Fibroblast of villous mesenchyme (primary cell): ENCODE results near the gene ACAD11. TPM values are rescaled to one million over a fixed set of nuclear protein-coding genes. Genes with fewer than 3 reads are reported as not detected.

Experiments
- DNase-seq: peaks from one replicate; pipeline ENCODE4 v3.0.0-alpha.2; 2010; ENCODE audit warnings: low read depth
- H3K4me3 ChIP-seq: 2 replicates; pipeline ENCODE4 v1.5.1; 2011; ENCODE audit warnings: low read depth, mild to moderate bottlenecking, low read length
- CTCF ChIP-seq: IDR thresholded peaks from 2 replicates; pipeline ENCODE4 v1.5.1; 2012; ENCODE audit warnings: low read depth, mild to moderate bottlenecking, low read length; ENCODE audit not compliant: insufficient read depth
- total RNA-seq: library from RNA; depleted of rRNA; stranded (reverse); fragments of >200 nt; gene quantifications from 2 replicates; pipeline ENCODE4 v1.2.3, GENCODE V29; 2012

ACAD11 gene
- total RNA-seq, 1 donor: 45.3 TPM

GRCh38 chr3:132638706-132639105 lies 20.9 kb downstream of the ACAD11 start:
- TF ChIP-seq CTCF: no peak
- DNase-seq: peak; percentile 42
- no peak overlapping the region for H3K4me3 ChIP-seq

- DNase-seq: peak; percentile 47
- TF ChIP-seq CTCF: no peak
- no peak overlapping the region for H3K4me3 ChIP-seq
Observed at GRCh38 chr3:132637590-132637989, 22.0 kb downstream of the ACAD11 start.

GRCh38 chr3:132635052-132635451 lies 24.6 kb downstream of the ACAD11 start:
- no peak for TF ChIP-seq CTCF
- H3K4me3 ChIP-seq: no peak overlapping the region
- no peak for DNase-seq

- H3K4me3 ChIP-seq: no peak overlapping the region
- peak; percentile 66 for DNase-seq
- no peak for TF ChIP-seq CTCF
Observed at GRCh38 chr3:132630612-132631011, 29.0 kb downstream of the ACAD11 start.

- no peak overlapping the region for H3K4me3 ChIP-seq
- no peak for TF ChIP-seq CTCF
- DNase-seq: peak; percentile 81
Observed at GRCh38 chr3:132629928-132630327, 29.7 kb downstream of the ACAD11 start.

- peak; percentile 38 for DNase-seq
- H3K4me3 ChIP-seq: no peak overlapping the region
- no peak for TF ChIP-seq CTCF
Observed at GRCh38 chr3:132628157-132628556, 31.5 kb downstream of the ACAD11 start.

GRCh38 chr3:132626955-132627354 lies 32.7 kb downstream of the ACAD11 start:
- no peak for DNase-seq
- no peak for TF ChIP-seq CTCF
- H3K4me3 ChIP-seq: no peak overlapping the region
